Glomerular endothelial cell (primary cell): Measurements from ENCODE around the gene ASB13. TPM values are rescaled to one million over a fixed set of nuclear protein-coding genes. Genes with fewer than 3 reads are reported as not detected.
"Not testable (repeated sequence)": the region's sequence is repeated elsewhere in the genome, so short reads cannot be mapped to it uniquely, and the experiment has no call there.

ENCODE experiments used
- DNase-seq: peaks from one replicate; pipeline ENCODE4 v3.0.0-alpha.2; 2011; ENCODE audit warnings: low read depth, low spot score; ENCODE audit errors: extremely low read depth
- total RNA-seq: library from RNA; depleted of rRNA; stranded (reverse); fragments of >200 nt; gene quantifications from 2 replicates; pipeline ENCODE4 v1.2.3, GENCODE V29; 2015

ASB13 gene
- total RNA-seq, 1 donor from 2014 or later = 13.8 TPM

DNA sequence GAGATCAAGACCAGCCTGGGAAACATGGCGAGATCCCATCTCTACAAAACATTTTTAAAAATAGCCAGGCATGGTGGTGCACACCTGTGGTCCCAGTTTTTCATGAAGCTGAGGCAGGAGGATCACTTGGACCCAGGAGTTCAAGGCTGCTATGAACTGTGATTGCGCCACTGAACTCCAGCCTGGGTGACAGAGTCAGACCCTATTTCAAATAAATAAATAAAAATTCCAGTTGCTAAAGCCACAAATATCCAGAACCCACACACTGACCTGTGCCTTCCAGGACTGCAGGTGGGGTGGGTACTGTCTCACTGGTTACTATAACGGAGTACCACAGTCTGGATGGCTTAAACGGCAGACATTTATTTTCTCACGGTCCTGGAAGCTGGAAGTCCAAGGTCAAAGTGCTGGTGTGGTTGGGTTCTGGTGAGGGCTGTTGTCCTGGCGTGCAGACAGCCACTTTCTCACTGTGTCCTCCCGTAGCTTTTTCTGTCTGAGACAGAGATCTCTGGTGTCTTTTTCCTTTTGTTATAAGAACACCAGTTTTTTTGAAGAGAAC is 38.8 kb downstream of the ASB13 start:
- no peak for DNase-seq

DNA sequence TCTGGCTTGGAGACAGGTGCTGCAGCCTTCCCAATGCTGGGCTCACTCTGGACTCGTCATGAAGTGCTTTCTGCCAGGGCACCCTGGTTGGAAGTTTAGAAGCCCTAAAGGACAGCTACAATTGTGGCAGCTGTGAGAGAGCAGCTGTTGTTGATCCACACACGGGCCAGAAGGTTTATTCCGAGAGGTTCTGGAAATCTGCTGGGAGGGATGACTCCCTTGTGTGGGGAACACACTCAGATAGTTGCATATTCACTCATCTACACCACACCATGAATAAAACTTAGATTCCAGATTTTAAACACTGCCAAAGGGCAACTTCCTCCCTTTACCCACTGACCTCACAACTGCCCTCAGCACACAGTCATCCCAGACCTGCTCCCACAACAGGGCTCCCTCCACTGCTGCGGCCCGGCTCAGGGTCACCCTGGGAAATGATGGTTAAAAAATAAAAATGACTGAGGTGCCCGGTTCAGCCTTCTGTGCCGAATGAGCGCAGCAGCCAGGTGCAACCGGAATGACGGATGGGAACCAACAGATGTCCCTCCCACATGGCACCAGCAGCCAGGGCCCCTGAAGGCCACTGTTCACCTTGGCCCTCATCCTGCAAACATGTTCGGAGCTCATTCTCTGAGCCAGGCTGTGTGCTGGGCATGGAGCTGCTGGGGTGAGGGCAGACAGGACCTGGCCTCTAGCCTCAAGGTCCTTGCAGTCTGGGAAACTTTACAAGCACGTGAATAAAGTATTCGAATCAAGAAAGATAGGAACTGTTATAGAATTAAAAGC is 40.2 kb downstream of the ASB13 start:
- DNase-seq = no peak

DNA sequence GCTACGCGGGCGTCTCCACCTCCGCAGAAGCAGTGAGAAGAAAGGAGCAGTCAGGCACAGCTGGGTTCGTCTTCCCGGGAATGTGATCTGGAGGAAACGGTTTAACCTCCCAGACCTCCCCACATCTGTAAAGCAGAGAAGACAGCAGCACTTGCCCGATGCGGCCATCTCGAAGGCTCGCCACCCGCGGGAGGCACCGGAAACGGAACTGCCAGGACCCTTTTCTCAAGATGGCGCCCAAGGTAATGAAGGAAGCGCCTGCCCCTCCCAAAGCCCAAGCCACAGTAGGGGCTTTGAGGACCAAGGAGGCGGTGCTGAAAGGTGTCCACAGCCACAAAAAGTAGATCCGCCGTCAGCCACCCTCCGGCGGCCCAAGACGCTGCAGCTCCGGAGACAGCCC is 41.7 kb downstream of the ASB13 start:
- no peak for DNase-seq

DNA sequence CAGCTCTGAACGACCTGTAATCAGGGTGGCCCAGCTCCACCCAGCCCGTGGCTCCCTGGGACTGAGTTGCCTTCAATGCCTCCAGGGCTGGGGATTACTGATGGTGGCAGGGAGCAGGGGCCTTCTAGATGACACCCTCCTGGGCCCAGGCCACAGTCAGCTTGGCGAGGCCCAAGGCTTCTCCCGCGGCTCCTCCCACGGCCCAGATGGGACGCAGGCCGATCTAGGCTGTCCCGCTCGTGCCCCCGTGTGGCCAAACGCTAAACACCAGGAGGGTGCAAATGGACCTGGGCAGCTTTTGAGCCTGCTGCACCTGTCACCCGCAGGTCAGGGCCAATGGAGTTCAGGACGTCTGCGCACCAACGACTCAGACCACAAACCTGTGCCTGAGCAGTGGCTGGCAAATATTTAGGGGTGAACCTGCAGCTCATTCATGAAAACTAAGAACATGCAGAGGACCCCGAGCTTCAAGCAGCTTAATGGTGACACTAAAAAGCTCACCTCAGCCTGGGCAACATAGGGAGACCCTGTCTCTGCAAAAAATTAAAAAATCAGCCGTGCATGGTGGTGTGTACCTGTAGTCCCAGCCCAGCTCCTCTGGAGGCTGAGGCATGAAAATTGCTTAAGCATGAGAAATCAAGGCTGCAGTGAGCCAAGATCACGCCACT is 43.2 kb downstream of the ASB13 start:
- peak; percentile 23 for DNase-seq

DNA sequence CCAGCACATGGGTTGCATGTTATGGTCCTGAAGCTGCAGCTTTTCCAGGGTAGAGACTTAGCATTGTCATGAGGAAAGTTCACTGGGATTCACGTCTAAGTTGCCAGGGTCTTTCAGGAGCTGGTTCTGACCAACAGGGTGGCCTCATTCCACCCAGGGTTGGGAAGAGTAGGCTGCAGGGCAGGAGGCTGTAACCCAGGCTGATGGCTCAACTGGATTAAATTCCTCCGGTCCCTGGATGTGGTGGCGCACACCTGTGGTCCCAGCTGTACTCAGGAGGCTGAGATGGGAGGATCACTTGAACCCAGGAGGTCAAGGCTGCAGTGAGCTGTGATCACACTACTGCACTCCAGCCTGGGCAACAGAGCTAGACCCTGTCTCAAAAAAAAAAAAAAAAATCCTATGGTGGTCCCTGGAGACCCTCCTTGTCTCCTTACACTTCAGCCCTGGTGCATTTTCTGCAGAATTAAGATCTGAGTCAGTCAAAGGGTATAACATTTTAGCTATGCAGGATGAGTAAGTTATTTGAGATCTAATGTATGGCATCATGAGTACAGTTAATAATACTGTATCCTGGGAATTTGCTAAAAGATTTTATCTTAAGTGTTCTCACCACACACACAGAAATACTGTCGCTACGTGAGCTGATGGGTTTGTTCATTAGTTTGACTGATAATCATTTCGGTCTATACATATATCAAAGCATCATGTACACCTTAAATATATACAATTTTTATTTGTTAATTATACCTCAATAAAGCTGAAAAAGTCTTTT is 44.0 kb downstream of the ASB13 start:
- no peak for DNase-seq

DNA sequence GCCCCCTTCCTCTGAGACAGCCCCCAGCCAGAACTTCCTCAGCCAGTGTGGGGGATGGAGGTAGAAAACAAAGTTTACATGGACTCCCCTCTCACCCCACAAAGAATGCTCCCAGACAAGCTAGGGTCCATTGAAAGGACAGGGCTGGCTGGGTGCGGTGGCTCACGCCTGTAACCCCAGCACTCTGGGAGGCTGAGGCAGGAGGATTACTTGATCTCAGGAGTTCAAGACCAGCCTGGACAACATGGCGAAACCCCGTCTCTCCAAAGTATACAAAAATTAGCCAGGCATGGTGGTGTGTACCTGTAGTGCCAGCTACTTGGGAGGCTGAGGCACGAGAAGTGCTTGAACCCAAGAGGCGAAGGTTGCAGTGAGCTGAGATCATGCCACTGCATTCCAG is 45.0 kb downstream of the ASB13 start:
- DNase-seq = not testable (repeated sequence)

DNA sequence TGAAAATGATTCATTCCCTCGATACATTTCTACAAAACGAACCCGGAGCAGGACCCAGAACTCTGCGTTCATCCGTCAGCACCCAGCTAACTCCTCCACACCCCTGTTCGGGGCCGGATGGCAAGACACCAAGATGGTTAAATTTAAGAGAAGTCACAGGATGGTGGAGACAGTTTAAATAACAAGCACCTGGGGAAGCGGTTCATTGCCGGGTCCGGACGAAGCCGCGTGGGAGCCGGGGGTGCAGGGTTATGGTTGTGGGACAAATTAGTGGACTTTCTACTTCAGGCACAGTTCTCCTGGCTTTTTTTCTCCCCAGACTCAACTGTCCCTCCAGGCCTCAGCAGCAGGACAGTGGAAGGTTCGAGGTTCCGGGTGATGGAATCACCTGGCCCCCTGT is 45.4 kb downstream of the ASB13 start:
- DNase-seq = no peak

DNA sequence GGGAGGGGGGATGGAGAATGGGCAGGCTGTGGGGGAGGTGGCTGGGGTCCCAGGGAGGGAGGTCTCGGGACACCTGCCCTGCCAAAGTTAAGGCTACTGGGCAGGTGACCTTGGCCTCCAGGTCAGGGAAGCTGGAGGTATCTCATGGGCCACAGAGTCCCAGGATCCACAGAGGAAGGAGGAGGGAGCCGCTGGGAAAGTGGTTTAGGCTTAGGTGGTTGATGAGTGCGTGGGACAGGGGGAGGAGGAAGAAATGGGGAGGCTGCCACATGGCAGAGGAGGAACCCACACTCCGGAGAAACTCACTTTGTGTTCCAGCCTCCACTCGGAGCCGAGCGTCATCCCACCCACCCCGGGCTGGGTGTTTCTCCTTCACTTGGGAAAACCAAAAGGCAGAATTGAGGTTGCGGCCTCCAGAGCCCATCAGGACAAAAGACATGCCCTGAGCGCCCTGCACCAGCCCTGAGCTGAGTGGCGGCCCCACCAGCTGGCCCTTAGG is 46.1 kb downstream of the ASB13 start:
- no peak for DNase-seq

DNA sequence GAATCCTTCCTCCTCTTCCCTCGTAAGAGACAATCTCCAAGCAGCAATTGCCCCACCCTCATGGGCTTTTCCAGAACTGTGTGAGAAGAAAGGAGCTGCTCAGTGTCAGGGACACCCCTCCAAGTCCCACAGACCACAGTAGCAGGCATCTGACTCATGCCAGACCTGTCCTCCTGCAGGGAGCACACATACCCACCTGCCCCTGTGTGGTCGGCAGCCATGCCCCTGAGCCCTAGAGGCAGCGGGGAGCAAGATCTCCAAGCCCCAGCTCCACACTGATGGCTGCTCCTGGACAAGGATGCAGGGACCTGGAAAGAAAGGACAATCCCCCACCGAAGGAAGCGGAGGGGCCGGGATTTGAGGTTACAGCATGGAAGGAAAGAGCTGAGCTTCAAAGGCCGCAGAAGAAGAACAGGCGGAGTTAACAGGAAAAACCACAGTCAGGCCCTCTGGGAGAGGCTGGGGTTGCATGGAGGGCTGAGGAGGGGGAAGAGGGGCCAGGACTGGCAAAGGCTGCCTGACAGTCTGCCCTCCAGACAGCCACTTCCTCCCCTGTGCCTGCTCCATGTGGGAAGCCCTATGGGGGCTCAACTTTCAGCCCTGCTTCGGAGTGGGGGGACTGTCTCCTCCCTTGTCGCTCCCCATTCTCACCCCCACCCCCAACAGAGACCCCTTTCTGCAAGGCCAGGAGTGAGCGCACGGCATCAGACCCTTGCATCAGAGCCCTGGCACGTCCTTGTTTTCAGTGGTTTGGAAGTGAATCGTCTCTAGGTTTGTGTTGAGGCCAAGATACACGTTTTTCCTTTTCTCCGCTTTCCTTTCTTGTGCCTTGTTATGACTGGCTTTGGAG is 46.8 kb downstream of the ASB13 start:
- DNase-seq = no peak

DNA sequence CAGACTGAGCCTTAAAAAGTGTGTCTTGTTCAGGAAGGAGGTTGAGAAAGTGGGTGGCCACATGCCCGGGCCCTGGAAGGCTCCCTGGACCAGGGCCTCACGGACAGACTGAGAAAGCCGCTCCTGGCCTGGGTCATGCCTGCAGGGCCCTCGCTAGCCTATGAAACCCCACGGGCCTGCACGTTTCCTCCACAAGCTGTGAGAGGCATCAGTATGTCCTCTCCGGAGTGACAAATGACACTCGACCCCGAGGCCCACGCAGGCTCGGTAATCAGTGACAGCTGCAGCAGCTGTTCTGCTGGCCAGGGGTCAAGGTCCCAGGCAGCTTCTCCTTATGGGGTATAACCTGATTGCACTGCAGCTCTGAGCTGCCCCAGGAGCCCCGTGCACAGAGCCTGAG is 47.6 kb downstream of the ASB13 start:
- DNase-seq = no peak

DNA sequence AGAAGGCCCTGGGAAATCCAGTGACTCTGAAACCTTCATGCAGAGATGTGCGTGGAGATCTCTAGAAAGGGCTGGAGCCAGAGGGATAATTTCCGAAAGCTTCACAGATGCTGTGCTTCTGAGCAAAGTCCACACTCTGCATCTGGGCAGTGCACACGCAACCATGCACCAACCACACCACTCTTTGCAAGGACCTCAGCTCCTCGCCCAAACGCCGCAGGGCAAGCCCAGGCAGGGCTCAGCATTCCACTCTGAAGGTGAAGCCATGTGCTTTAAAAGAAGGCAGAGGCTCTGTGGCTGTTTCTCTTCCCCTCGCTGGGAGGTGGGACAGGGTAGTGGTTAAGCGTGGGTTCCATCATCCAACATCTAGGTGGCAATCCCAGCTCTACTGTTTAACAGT is 48.4 kb downstream of the ASB13 start:
- DNase-seq = no peak

DNA sequence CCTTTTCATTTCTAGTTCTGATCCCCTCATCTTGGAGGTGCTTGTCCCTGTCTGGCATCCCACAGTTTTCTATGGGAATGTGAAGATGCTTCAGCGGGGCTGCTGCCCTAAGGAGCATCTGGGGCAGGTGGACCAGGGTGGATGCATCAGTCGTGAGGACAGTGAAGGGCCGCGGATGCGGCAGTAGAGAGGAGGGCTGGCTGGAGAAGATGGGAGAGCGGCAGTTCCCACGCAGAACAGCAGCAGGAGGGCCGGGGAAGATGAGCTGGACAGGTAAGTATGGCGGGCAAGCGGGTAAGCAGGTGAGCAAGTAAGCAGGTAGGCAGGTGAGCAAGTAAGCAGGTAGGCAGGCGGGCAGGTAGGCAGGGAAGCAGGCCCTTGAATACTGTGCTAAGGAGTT is 48.9 kb downstream of the ASB13 start:
- no peak for DNase-seq

DNA sequence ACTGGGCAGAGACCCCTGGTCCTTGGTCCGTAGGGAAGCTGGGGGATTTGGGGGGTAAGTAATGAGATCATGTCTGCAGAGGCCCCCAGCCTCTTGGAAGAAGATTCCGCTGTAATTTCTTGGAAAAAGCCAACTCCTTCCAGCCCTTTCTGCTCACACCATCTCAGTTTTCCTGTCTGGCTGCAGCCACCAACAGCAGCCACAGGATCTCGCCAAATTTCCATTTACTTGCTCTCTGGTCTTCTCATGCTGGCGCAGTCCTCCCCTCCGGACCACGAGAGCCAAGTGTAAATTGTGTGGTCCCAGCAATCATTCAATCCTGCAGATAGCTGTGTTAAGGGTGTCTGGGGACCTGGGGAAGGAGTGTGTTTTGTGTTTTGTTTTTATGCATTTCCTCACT is 49.6 kb downstream of the ASB13 start:
- DNase-seq = no peak

DNA sequence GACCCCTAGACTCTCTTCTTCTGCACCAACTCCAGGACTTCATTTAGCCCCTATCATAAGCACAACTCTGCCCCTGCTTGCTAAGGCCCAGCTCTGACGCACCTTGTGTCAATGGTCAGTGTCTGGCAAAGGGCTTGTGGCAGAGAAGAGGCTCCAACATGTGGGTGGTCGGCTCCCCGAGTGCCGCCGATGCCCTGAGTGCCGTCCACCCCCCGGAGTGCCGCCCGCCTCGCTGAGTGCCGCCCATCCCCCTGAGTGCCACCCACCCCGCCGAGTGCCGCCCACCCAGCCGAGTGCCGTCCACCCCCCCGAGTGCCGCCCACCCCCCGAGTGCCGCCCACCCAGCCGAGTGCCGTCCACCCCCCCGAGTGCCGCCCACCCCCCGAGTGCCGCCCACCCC is 50.3 kb downstream of the ASB13 start:
- DNase-seq = no peak

DNA sequence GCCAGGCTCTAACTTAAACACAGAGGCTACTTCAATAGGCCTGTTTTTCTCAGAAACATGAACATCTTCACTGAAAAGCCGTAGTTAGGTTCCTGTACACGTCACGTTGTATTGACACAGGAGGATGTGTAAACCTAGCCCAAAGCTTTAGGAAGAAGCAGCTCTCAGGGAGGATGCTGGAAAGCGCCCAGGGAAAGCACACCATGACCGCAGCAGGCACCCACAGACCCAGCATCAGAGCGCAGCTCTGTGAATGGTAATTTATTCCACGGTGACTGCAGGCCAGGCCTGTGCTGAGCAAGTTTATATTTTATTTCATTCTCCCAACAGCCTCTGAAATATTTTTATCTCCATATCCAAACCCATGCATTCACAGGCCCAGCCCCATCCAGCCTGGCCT is 51.1 kb downstream of the ASB13 start:
- DNase-seq = no peak

DNA sequence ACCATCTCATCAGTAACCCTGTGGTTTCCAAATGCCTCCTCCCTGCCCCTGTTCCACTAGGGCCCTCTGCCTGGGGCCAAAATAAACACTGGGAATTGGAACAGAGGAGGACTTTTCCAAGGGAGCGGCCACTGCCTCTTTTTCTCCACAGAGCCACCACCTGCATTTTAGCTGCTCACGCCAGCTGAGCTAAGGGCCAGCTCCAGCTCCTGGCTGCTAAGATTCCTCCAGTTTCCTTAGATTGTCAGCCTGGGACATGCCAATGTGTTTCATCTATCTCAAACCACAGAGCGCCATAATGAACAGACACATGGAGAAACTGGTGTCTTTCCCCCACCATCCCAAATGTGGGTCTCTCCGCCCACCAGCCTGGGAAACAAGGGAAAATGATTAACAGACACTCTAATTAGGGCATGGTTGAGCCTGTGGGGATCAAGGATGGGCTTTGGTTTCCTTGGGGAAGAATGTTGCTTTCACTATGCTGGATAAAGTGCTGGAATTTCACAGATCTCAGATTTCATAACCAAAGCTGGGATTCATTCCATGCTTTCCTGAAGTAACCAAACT is 52.2 kb downstream of the ASB13 start:
- DNase-seq = no peak

DNA sequence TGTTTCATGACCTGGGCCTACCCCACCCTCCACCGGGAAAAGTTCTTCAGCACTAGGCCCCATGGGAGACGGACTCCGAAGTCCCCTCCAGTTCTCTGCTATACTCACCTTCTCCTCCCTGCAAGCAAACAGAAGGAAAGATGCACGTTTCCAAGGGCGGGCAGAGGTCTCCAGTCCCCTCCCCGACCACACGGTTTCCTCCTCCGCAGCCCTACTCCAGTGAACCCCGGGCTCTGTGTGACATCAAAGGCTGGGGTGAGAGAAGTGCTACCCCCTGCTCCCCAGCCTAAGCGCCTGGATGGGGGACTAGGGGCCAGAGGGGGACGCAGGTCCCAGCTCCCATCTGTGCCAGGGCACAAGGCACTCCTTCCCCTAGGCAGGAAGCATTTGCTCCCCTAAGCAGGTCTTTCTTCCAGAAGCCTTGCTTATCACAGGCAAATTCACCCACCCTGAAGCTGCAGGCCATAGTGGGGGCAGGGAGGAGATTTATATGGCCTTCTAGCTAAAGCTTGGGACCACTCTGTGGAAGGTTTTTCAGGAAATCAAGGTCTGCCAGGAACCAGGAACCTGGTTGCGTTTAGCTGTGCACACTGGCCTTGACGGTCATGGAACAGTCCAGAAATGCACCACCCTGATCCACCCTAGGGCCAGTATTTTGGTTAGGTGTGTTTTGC is 52.8 kb downstream of the ASB13 start:
- DNase-seq = no peak

DNA sequence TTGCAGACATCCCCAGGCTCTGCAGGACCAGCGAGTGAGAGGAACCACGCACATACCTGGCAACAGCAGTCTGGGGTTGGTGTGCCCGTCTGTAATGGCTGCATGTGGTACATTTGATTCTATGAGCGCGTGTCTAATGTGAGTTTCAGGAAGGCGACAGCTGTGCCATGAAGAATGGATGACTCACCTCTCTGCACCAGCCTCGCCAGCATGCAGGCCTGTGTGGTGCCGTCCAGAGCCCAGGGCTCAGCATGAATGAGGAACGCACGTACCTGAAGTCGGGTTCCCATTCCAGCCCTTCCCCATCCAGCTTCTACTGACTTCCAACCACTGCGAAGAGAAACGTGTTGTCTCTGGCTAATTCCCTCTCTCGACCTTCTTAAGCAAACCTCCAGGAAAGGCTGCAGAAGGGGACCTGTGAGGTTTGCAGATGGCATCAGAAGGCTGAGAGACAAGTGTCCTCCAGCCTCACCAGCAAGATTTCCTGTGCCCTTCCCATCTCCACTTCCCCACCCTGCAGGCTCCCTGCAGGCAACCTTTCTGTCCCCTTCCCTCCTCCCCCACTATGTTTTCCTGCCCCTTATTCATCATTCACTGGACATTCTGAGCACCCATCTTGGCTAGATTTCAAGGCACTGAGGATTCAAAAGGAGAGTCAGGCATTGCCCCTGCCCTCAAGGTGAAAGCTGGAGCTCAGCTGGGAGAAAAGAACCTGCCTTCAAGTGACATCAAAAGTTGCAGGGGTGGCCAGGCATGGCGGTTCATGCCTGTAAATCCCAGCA is 54.3 kb downstream of the ASB13 start:
- DNase-seq = no peak
